HG02884 (cell line): ENCODE results near the gene PSEN2.

Experiments used
- ATAC-seq: cut with Tn5 transposase; IDR thresholded peaks from one replicate; pipeline ENCODE4 v1.9.1; 2021; ENCODE audit warnings: mild to moderate bottlenecking, moderate library complexity; ENCODE audit not compliant: unreplicated experiment

The PSEN2 gene

GRCh38 chr1:226884966-226885820, 14.8 kb downstream of the PSEN2 start:
- no peak for ATAC-seq

- ATAC-seq: no peak
Observed at GRCh38 chr1:226886122-226886901, 15.9 kb downstream of the PSEN2 start.

DNA sequence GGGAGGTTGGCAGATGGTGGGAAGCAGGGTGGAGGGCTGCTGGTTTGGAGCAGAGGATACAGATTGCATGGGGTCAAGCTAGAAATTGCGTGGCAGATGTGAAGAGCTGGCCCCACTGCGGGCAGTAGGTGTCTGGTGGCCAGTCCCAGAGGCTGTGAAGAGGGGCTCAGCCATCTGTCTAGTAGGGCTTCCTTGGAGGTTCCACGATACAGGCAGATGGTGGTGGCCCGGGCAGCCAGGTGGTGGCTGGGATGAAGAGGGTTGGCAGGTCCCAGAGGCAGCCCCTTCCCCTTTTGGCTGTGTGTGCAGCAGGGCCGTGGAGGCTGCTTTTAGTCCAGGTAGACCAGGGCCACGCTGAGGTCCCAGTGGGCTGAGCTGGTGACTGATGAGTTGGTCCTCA, 16.6 kb downstream of the PSEN2 start:
- no peak for ATAC-seq

DNA sequence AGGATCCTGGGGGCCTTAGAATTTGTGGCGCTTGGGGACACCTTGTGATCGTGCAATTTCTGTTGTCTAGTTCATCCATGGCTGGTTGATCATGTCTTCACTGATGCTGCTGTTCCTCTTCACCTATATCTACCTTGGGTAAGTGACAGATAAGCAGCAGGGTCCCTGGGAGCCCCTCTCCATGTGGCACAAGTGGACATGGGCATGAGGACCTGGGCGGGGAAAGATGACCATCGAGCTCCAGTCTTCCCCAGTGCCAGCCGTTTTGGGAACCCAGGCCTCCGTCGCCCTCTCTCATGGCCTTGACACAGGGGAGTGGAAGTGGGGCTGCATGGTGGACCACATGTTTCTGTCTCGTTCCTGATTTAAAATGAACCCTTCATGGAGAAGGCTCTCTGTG, 17.6 kb downstream of the PSEN2 start:
- ATAC-seq: no peak

DNA sequence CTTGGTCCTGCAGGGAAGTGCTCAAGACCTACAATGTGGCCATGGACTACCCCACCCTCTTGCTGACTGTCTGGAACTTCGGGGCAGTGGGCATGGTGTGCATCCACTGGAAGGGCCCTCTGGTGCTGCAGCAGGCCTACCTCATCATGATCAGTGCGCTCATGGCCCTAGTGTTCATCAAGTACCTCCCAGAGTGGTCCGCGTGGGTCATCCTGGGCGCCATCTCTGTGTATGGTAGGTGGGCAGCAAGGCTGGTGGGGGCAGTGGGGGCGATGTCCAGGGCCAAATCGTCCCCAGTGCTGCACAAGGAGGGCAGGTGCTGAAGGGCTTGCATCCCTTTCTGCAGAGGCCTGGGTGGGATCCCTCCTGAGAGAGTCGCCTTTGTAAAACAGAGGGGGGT, 18.4 kb downstream of the PSEN2 start:
- no peak for ATAC-seq

DNA sequence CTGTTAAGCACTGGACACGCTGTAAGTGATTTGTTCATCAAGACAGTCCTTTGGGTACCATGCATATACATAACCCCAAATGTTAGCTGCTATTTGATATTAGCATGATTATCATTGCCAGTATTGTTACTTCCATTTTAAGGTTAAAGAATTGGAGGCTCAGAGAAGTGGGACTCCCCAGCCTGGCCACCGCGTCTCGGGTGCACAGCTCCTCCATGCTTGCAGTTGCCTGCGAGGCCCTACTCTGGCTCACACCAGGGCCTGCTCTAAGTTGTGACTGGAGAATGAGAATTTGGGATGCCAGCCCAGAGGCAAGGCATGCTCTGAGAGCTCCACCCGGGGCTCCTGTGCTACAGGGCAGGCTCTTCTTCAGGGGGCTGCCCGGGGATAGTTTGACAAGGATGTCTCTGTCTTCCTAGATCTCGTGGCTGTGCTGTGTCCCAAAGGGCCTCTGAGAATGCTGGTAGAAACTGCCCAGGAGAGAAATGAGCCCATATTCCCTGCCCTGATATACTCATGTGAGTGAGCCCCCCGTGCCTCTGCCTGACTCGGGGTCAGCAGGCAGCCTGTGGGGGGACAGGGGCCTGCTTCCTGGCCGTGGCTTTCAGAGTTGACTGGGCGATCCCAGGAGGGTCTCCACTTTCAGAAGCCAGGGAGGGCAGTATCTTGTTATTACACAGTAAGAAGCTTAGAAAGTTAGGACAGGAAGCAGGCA, 19.4 kb downstream of the PSEN2 start:
- no peak for ATAC-seq

DNA sequence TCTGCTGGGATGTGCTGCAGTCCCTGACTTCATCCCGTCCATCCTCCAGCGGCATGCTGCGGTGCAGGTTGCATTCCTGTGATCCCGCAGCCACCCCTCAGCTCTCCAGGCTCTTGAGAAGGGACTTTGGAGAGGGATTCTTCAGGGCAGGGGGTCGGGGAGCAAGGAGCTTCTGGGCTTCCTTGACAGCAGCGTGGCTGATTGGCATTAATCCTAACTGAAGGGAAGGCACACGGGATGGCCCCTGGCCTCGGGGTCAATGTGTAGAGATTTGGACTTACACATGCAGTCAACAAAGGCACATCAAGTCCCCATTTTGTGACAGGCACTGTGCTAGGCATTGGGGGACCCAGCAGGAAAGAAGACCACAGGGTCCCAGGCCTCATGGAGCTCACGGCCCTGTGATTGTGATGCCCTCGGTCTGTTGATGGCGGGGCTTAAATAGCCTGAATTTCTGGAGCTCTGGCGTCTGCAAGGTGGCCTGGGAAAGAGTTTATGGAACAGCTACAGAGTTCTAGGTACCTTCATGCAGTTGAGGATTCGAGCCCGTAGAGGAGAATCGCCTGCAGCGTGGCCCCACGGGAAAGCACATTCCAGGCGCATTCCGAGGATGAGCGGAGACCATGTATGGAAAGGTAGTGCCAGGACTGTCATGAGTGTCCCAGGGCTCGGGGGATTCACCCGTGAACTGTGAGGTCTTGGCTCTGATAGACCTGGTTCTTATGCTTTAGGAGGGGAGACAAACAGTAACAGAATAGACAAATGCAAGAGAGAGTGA, 20.1 kb downstream of the PSEN2 start:
- no peak for ATAC-seq

DNA sequence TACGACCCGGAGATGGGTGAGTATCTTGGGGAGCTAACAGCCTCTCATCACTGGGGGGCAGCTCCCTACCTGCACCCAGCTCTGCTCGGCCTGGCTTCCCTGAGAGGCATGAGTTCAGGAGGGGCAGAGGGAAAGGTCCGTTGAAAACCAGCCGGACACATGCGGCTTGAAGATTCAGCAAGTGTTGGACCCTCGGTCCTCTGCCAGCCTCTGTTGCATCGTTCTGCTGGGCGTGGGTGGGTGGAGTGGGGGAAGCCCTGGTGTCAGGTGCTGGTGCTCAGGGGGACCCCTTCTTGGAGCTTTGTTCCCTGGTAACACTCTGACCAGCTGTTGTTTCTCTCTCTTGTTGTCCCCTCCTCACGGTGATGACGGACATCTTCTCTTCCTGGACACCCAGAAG, 20.9 kb downstream of the PSEN2 start:
- no peak for ATAC-seq

DNA sequence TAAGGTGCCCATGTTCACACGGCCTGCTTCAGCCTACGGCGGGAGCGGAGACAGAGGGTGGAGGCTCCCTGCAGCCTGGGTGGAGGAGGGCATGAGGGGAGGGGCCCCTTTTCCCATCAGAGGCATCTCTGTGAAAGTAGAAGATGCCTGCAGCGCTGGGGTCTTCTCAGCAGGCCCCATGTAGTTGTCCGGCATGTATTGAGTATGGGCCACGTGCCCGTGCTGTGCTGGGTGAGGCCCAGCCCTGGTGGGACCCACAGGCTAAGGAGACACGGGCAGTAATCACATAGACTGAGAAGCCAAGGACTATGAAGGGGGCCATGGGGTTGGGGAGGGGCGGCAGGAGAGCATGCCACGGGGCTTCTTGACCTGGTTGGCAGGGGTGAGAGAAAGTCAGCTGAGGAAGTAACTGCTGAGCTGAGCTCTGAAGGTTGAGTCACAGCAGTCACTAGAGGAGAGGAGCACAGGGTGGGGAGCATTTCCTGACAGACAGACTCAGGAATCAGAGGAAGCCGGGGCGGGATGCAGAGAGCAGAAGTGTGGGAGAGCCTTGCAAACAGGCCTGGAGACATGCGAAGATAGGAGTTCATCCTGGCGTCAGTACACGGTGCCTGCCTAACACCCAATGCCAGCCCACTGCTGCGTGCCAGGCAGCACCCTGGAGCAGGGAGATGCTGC, 21.6 kb downstream of the PSEN2 start:
- ATAC-seq: no peak

GRCh38 chr1:226892524-226892875, 22.1 kb downstream of the PSEN2 start:
- no peak for ATAC-seq

GRCh38 chr1:226893936-226894335, 23.5 kb downstream of the PSEN2 start:
- ATAC-seq: no peak

DNA sequence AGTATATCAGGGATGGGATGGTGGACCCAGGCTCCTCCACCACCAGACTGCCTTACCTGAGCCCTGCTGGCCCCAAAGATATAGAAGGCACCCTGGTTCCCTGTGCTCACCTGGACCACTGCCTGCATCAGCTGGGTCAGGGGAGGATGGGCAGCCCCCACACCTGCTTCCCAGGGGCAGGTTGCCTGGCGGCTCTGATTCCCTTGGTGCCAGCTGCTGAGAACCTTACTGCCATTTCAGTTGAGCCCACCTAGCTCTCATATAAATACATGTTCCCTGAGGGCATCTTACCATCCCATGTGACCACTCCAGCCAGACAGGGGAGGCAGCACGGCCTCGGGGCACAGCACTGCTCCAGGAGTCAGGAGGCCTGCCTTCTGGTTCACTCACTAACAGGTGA, 24.4 kb downstream of the PSEN2 start:
- no peak for ATAC-seq

DNA sequence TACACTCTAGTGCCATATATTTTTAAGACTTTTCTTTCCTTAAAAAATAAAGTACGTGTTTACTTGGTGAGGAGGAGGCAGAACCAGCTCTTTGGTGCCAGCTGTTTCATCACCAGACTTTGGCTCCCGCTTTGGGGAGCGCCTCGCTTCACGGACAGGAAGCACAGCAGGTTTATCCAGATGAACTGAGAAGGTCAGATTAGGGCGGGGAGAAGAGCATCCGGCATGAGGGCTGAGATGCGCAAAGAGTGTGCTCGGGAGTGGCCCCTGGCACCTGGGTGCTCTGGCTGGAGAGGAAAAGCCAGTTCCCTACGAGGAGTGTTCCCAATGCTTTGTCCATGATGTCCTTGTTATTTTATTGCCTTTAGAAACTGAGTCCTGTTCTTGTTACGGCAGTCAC, 25.2 kb downstream of the PSEN2 start:
- no peak for ATAC-seq

- ATAC-seq: no peak
Observed at GRCh38 chr1:226898246-226898645, 27.8 kb downstream of the PSEN2 start.

DNA sequence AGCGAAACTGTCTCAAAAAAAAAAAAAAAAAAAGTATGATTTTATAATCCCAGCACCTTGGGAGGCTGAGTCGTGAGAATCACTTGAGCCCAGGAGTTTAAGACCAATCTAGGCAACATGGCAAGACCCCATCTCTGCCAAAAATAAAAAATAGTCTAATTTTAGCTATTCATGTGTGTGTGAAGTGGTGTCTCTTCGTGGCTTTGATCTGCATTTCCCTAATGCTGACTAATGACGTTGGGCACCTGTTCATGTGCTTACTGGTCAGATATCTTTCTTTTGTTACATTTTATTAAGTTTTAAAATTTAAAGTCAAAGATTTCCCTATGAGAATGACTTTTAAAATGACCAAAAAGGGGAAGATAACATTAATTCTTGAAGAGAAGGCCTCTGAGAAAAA, 31.0 kb downstream of the PSEN2 start:
- ATAC-seq: no peak

GRCh38 chr1:226902601-226903000, 32.2 kb downstream of the PSEN2 start:
- ATAC-seq: no peak

GRCh38 chr1:226903819-226904716, 33.7 kb downstream of the PSEN2 start:
- ATAC-seq: no peak

DNA sequence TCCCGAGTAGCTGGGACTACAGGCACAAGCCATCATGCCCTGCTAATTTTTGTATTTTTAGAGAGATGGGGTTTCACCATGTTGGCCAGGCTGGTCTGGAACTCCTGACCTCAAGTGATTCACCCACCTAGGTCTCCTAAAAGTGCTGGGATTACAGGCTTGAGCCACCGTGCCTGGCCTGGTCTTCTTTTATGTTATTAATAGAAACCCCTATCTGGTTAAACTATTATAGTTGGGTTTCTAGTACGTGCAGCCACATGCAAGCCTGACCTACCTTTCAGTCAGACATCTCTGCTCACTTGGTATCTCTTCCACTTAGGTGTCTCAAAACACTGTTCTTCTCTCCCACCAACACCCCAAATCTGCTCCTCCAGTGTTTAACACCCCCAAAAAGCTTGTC, 34.4 kb downstream of the PSEN2 start:
- no peak for ATAC-seq

DNA sequence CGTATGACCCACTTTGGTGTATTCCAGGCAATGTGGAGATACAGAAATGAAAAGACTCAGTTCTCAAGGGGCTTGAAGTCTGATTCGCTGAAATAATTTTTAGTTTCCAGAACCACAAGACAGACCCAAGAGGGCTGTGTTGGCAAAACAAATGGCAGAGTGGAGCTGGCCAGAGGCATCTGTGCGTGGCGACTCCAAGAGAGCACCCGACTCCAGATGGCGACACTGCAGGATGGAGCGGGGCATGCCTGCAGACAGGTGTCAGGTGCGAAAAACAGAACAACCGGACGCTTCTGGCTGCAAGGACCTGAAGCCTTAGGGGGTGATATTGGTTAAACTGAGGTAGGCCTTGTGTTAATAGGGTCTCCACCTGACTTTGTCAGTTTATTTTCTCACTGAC, 38.0 kb downstream of the PSEN2 start:
- ATAC-seq: no peak
